IPS-NIHi11 (cell line): ENCODE measurements around the gene EPHB1.
"Not testable (repeated sequence)": the region's sequence is repeated elsewhere in the genome, so short reads cannot be mapped to it uniquely, and the experiment has no call there.

Experiments
- DNase-seq: peaks from one replicate; pipeline ENCODE4 v3.0.0; 2012; ENCODE audit warnings: mixed read lengths, low spot score

Gene EPHB1

DNA sequence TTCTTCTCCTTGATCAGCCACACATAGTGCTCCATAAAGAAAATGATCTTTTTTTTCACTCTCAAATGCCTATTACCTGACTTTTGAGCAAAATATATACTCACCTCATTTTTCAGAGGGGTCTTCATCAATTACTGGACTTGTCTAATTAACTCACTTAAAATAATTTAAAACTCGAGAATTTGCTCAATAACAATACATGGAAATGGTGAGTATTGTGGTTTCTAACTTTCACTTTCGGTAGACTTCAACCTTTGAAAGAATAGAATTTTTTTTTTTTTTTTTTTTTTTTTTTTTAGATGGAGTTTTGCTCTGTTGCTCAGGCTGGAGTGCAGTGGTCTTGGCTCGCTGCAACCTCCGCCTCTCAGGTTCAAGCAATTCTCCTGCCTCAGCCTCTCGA is 17.7 kb upstream of the EPHB1 start:
- DNase-seq: no peak

DNA sequence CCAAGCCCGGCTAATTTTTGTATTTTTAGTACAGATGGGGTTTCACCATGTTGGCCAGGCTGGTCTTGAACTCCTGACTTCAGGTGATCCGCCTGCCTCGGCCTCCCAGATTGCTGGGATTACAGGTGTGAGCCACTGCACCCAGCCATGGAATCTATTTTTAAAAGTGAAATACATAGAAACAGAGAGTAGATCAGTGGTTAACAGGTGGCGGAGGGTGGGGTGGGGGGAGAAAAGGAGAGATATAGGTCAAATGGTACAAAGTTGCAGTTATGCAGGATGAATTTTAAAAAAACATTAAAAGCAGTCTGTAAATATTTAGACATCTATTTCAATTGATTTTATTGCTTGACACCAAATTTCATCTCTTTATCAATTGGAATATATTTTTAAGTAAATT is 6.8 kb upstream of the EPHB1 start:
- DNase-seq: not testable (repeated sequence)

DNA sequence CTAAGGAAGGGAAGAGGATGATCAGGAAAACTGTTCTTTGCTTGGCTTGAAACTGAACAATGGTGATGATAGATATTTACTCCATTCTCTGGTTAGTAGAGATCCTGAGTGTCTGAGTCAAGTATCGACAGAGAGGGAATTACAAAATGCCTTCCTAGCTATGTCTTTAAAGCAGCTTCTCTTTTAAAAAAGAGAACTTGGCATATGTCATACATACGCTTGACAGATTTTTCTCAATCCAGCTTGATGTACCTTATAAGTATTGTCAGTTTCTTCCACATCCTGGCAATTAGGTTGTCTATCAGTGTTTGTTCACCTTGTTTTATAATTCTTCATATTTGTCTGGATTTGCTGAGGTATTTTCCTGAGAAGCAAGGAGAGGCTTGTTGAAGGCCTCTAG is 5.0 kb upstream of the EPHB1 start:
- no peak for DNase-seq

DNA sequence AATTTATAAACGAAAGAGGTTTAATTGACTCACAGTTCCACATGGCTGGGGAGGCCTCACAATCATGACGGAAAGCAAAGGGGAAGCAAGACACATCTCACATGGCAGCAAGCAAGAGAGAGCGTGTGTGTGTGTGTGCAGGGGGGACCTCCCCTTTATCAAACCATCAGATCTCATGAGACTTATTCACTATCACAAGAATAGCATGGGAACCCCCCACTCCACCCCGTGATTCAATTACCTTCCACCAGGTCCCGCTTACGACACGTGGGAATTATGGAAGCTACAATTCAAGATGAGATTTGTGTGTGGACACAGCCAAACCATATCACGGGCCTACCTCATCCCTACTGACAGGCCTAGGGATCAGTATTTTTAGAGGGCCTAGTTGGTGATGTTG is 3.1 kb upstream of the EPHB1 start:
- DNase-seq: no peak

DNA sequence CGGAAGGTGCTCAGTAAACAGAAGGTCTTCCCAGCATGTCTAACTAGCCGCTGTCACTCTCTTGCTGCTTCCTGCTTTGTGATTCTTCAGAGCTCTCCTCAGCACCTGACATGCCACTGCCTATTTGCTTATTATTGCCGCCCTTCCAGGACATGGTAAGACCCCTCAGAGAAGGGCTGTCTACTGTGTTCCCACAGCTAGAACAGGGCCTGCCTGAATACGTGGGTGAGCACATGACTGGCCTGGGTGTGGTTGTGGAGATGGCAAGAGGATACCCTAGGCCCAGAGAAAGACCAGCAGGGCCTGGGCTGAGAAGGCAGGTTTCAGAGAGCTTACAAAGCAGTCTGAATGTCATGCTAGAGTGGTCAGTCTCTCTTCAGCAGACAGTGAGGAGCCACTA is 2.4 kb upstream of the EPHB1 start:
- no peak for DNase-seq

DNA sequence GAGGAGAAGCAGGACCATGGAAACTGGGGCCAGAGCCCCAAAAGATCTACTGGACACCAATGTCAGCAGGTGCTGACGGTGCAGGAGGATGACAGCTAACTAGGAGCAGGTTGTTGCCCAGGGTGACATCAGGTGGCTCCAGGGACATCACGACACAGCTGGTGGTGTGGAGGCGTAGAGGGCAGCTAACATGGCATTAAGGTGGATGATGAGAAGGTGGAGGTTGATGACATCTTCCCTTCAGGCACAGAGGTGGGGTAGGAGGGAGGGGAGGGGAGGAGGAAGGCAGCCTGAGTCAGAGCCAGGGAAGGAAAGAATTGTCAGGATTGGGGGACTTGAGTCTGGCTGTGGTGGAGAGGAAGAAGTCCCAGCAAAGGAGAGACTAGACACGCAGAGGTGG is 1.5 kb upstream of the EPHB1 start:
- no peak for DNase-seq

DNA sequence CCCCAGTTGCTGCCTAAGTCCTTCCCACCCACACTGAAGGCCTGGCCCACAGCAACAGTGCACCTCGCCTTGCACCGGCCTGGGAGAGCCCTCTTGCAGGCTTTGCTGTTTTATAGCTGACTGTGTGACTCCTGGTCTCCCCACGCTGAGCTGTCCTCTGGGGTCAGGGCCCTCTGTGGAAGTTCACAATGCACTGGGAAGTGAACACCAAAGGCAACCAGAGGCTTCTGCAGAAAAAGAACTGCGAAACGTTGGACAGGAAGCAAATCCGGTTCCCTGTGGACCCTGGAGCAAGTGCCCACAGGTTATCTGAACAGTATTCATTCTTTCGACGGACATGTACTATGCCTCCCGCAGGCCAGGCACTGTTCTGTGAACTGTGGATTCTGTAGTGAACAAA is 737 bp upstream of the EPHB1 start:
- DNase-seq: no peak

DNA sequence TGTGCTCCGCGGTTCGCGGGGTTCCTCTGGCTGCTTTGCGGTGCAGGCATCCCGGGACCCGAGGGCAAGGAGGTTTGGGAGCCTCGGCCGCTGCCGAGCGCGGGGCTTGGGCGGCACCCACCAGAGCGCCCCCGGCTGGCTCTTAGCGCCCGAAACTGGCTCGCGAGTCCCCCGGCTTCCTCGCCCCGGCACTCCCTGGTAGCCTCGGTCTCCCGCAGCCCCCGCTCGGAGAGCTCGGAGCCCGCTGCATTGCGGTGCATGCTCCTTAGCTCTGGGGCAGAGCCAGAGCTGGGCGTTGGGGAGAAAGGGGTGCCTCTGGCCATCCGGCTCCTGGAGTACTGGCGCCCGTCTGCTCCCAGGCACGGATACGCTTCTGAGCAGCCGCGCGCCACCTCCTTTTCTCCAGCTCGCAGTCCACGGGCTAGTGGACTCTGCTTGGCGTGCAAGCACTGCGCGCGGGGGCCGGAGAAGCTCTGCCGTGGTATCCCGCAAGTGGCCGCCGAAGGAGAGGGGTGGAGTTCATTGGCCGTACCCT is 753 bp downstream of the EPHB1 start:
- peak; percentile 58 for DNase-seq

DNA sequence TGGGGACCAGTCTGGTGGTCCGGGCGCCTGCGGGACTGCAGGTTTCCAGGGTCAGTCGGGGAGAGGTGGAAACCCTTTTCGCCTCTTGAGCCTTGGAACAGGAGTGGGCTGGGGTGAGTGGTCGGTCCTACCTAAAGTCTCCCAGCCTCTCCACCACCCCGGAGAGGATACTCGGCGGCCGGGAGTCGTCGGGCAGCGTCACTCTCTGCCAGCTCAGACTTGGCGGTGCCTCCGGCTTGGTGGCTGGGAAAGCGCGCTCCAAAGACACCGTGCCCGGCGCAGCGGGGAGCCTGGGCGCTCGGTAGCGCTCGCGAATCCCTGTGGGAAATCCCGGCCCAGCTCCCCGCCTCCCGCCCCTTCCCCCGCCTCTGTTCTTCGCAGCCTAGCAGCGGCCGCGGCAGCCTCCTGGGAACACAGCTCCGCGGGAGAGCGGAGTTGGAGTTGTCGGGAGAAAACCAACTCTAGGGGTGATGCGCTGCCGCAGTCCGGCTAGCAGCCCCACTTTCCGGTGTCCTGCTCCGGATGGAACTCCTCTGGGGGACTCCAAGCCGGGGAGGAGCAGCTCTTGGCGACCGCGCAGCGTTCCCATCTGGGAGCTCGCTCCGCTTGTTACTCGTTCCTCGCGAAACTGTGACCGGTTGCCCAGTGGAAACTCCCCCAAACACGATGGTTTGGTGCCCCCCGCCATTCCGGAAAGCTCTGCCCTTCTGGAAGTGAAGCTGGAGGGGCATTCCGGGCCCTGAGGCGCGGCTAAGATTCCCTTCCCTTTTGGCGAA is 1.4 kb downstream of the EPHB1 start:
- DNase-seq: peak; percentile 13

DNA sequence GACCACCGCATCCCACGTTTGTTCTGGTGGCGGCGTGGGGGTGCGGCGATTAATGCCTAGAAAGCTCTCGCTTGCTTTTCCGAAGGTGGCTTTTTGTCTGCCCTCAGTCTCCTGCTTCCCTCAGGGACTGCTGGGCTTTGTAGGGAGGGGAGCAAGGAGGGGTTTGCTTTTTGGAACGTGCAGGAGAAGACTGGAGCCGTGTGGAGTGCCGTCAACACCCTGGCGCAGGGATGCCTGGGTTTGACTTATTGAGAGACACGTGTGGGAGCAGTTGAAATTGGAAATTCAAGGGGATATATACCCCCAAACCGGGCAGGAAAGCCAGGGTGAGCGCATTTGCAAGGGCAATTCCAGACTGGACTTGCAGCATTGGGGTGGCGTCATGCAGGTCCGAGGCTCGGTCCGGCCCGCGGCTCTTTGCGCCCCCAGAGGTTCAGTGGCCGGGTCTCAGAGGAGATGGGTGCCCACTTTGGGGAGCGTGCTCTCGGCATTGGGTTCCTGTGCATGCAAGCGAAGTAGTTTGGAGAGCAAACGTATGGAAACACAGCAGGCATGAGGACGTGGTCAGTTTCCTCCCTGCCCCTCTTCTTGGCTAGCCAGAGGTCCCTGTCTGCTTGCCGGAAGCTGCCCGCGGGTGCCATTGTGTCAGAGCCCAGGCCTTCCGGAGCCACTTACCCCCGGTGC is 2.1 kb downstream of the EPHB1 start:
- DNase-seq: peak; percentile 33

DNA sequence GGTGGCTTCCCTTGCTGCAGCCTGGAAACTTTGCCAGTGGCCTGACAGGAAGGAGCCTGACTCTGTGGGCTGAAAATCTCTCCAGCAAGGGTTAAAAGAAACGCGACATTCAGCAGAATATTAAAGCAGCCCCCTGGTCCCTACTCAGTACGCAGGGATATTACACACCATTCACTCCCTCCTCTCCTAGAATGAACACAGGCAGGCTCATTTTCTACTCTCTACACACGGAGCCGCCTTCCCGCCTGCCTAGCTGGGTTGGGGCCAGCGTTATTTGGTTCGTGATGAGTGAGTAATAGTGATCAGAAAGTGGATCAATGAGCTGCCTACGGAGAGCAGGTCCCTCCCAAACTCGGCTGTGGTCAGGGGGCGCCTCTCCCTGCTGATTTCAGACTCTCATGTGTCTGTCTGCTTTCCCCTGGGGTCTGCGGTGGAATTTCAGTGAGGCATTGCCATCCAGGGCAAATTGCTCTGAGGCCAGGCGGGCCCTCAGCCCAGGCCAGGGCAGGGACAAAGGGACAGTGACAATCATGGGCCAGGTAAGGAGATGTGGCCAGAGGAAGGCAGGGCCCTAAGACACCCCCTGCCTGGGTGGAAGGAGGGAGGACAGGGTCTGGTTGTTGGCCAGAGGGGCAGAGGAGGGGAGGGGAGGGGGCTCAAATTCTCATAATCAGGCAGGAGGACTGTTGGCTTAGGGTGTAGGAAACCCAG is 2.8 kb downstream of the EPHB1 start:
- no peak for DNase-seq

DNA sequence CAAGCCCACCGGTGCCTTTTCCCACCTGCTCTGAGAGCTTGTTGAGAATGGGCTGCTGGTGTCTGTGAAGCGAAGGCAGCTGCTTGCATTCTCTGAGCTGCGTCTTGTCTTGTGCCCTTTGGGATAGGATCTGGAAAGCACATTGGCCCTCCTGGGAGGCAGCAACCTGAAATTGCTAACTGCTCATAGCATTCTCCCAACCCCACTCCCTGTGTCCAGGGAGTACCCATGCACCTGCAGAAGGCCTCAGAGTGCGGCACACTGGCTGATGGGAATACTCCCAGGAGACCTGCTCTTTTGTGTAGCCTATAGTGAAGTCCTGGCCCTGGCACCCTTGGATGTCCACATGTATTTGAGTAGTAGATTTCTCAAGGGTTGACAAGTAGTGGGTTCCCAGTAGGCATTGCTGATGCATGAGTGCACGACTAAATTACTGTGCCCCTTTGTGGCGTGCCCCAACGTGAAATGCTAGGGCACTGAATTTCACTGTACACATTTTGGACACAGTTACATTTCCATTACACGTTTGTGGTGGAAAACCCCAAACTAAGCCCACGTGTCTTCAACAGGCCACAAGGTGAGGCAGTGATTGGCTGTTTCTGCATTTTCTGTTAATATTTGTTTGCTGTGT is 3.7 kb downstream of the EPHB1 start:
- no peak for DNase-seq

DNA sequence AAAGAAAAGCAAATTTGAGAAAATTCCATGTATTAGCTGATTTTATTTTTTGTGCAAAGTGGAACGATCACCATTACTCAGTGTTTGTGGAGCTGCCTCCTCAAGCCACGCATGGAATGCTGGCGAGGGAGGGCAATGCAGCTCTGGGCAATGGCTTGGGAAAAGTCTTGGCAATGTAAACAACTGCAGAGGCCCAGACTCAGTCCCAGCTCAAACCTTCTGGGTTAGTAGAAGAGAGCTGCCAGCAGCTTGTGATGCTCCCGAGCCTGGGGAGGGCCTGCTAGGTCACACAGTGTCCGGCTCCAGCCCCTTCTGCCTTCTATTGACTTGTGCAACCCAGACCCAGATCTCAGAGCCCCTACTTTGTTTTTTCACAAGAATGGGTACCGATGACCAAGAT is 4.3 kb downstream of the EPHB1 start:
- no peak for DNase-seq

DNA sequence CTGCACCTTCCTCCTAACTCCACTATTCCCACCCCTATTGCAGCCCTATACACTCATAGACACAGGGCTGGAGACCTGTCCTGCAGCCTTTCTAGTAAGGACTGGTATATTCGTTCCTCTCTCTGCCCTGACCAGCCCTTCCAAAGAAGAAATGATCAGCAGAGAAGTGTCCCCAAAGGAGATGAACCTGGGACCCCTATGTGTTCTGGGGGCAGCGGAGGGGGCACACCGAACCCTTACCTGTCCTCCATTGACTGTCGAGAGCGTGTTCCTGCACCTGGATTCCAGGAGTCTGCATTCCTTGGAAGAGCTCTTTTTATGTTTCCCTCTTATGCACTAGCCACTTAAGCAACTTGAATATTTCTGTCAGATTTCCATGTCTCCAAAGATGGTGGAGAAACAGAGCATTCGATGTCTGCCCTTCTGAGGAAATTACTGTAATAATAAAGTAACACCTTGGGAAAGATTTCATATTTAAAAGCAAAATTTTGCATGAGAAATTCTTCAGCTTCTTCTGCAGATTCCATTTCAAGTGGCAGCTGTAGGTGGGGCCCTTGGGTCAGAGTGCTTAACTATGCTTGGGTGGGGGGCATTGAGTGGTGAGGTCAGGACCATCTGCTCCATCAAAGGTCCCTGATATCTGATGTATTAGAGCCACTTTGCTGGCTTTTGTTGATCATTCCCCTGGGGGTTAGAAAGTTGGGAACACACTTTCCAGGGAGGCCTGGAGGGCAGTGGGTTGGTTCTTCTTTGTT is 6.3 kb downstream of the EPHB1 start:
- no peak for DNase-seq

DNA sequence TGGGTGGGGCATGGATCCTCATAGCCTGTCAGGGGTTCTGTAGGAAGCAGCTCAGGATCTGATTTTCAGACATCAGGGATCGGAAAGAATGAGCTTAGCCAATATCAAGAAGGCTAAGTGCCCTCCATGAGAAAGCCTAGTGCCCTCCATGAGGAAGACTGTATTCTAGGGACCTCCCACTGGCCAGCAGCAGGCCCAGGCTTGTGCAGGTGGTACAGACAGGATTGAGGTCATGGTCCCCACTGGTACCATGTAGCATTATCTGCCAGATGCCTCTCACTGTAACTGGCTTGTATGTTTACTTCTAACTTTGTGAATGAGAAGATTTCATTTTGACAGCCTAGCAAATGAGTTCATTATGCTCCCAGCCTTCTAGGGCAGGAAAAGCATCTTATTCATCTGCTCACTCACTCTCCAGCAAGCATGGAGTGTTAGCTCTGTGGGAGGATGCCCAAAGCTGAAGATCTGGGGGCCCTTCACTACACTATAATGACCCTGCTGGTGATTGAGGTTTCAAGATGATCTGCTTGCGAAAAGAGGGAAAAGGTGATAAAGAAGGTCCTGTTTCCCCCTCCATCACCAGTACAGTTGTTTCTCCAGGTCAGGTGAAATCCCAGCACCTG is 7.5 kb downstream of the EPHB1 start:
- no peak for DNase-seq

DNA sequence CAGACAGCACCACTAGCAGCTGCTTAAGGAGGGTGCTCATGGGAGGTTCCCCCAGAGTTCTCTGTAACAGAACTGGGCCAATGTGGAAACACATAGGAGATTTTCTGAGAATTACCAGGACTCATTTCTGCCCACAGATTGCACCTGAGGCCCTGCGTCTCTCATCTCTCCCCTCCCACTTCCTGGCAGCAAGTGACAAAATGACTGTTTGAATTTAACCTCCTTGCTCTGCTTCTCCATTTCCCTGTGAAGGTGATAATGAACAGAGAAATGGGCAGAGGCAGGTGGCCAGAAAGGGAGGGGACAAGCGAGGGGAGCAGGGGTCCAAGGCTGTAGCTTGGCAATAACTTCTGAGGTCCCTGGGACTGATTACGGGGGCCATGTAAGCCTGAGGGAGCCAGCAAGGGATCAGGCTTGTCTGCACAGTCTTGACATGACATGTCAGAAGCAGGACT is 8.0 kb downstream of the EPHB1 start:
- DNase-seq: no peak

DNA sequence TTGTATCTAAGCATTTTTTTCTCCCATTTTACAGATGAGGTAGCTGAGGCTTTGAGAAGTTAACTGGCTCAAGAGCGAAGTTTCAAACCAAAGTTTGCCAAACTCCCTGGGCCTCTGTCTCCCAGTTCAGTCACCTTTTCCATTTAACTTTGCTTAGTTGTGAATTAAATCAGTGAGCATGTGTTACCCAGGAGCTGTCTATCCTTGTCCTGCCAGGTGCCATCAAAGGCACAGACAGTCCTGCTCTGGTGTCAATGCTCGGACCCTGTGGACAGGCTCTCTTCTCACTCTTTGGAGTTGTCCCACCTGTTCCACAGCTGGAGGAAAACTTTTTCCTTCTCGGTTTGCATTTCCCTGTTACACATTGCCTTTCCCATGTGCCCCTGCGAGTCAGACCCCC is 8.6 kb downstream of the EPHB1 start:
- DNase-seq: no peak

DNA sequence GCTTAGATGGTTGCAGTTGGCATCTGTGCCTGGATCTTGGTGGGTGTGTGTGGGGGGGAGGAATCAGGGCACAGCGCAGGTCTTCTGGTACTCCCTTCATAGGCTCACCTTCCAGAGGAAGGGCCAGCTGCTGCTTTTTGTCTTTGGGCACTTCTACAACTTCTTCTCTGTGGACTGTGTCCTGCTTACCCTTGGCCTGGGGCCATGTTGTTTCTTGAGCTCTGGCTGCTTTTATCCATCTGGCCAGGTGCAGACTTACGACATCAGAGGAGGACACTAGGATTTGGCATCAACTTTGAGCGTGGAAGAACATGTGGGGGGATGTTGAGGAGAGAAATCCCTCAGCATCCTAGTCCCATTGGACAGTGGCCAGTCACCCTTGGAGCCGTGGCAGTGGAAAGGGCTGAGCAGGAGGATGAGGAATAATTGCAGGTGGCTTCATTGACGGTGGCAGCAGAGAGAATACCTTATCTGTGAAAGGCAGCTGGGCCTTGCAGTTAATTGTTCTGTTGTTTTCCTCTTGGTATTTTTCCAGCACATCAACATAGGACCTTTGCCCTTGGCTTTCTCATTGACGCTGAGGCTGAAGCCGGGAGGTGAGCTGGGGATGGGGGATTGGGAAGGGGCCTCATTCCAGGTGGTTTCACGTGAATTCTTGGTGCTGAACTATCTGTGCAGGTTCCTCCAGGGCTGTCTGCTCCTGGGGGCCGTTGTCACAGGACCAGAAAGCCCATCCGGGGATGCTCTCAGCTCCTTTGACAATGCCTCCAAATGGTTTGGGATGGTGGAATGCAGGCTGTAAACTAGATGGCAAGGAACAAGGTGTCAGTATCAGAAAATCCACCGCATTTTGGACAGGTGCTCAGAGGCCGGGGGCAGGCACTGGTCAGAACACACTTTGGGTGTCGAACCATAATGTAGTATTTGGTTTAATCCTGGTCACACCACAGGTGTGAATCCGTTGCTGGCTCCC is 9.7 kb downstream of the EPHB1 start:
- DNase-seq: no peak

DNA sequence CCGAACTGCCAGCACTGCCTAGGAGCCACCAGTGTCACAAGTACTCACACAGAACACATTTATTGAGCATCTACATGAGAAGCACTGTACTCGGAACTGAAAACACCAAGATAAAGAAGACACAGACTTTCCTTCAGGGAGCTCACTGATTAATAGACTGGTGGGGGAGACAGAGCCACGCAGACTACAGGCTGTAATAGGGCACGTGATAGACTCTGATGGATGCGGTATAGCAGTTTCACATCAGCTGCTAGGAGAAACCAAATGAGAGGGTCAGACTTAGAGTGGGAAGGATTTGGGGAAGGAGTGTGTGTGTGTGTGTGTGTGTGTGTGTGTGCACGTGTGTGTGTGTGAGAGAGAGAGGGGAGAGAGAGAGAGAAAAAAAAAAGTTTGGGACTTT is 12.1 kb downstream of the EPHB1 start:
- DNase-seq: no peak

DNA sequence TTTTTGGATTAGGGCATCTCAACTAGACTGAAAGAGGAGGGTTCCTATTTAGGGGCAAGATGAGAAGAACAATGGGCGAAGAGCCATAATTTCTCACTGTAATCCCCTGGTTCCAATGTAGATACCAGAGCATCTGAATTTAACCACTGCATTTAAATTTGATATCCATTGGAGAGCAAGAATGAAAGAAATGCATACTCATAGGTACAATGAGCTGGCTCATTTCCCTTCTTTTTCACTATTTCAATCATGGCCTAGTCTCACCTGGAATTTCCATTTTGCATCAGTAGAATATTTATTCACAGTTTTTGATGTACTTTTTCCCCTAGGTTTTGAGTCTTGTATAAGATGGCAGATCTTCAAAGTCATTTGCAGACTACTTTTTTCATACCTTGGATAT is 13.8 kb downstream of the EPHB1 start:
- DNase-seq: no peak
